ENCODE data around the gene FBLN5. TPM values are rescaled to one million over a fixed set of nuclear protein-coding genes. Genes with fewer than 3 reads are reported as not detected.

The FBLN5 gene
- total and polyA plus RNA-seq, 9 donors: 39.2 to 353 (median 137) TPM

DNA sequence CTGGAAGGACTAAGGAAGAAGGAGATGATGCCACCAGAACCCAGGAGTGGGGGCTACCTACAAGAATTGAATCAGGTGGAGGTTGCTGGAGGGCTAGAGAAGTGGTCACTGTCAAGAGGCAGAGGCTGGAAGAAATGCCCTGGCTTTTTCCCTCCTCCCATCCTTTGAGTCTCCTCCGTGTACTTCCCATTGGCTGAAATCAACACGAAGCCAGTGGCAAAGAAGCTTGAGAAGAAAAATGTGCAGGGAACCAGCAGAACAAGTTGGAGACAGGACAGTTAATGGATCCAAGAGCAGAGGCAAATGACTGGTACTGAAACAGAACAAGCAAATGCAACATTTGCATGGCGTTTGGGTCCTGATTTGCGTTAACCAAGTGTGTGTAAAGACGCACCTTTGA lies 9.1 kb upstream of the FBLN5 start:
- no peak overlapping the region for H3K27ac ChIP-seq
- peaks cover 4% of the 10 kb centered on the region for H3K4me1 ChIP-seq (ENCODE audit: insufficient read depth)
- no peaks in the 10 kb centered on the region for H3K27me3 ChIP-seq
- intact Hi-C loops (cut with DNase I): no loop called here
- no peak for TF ChIP-seq POLR2A (IDR thresholded peaks at IDR 0.05)
- no peaks in the 10 kb centered on the region for H3K9me3 ChIP-seq
- H3K4me3 ChIP-seq: no peak overlapping the region
- DNase-seq: no peak
- WGBS, 3 donors: 68 to 92% (median 87%) methylated on average over 5 of the region's 5 CpGs
- no peaks in the 10 kb centered on the region for H3K36me3 ChIP-seq

DNA sequence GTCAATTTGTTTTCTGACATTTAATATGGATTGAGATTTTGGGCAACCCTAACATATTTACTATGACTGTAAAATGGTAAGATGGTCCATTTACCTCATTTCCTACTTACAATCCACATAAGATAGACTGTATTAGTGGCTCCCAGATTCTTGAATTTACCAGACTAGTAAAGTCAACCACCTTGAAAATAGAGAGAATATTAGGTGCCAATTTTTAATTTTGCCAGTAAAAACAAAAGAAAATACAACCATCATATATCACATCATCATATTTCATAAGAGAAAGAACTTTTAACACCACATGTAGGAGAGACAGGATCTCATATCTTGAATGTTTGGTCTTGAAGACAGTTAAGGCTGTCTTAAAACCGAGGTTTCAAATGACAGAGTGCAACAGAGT lies 7.7 kb upstream of the FBLN5 start:
- 49 to 53% (median 50%) methylated on average over 1 of the region's 1 CpG for WGBS, 3 donors
- intact Hi-C loops (cut with DNase I): no loop called here
- H3K27me3 ChIP-seq: no peaks in the 10 kb centered on the region
- H3K36me3 ChIP-seq: no peaks in the 10 kb centered on the region
- TF ChIP-seq, protein P1, sequence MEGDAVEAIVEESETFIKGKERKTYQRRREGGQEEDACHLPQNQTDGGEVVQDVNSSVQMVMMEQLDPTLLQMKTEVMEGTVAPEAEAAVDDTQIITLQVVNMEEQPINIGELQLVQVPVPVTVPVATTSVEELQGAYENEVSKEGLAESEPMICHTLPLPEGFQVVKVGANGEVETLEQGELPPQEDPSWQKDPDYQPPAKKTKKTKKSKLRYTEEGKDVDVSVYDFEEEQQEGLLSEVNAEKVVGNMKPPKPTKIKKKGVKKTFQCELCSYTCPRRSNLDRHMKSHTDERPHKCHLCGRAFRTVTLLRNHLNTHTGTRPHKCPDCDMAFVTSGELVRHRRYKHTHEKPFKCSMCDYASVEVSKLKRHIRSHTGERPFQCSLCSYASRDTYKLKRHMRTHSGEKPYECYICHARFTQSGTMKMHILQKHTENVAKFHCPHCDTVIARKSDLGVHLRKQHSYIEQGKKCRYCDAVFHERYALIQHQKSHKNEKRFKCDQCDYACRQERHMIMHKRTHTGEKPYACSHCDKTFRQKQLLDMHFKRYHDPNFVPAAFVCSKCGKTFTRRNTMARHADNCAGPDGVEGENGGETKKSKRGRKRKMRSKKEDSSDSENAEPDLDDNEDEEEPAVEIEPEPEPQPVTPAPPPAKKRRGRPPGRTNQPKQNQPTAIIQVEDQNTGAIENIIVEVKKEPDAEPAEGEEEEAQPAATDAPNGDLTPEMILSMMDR (IDR thresholded peaks at IDR 0.05): no peak
- TF ChIP-seq POLR2A (IDR thresholded peaks at IDR 0.05) (no peak), EP300 (IDR thresholded peaks at IDR 0.05) (no peak)
- DNase-seq: no peak
- H3K27ac ChIP-seq: no peak overlapping the region
- peaks cover 4% of the 10 kb centered on the region for H3K4me1 ChIP-seq (ENCODE audit: insufficient read depth)
- no peak overlapping the region for H3K4me3 ChIP-seq
- H3K9me3 ChIP-seq: no peaks in the 10 kb centered on the region

DNA sequence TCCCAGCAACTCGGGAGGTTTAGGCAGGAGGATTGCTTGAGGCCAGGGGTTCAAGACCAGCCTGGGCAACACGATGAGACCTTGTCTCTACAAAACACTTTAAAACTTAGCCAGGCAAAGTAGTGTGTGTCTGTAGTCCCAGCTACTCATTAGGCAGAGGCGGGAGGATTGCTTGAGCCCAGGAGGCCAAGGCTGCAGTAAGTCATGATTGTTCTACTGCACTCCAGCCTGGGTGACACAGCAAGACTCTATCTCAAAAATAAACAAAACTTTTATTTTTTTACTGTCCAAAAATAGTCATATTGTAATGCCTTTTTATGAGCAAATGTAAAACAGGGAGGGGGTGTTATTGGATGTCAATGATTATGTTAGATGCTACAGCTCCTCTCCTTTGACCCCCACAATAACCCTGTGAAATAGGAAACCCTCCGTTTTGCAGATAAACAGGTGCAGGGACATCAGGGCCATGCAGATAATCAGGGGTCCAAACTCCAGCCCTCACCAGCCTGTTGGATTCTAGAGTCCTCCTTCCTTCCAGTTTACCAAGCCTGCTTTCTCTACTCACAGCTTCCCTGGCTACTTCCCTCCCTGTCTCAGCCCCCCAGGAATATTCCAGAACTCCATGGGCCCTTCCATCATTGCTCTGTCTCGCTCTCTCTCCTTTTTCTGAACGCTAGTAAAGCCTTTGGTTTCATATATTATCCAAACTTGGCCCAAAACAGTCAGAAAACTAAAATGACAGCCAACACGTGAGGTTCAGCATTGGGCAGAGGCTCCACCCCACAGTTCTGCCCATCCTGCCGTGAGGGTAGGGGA lies 5.9 kb upstream of the FBLN5 start:
- no peak overlapping the region for H3K27ac ChIP-seq
- no peaks in the 10 kb centered on the region for H3K9me3 ChIP-seq
- H3K36me3 ChIP-seq: no peaks in the 10 kb centered on the region
- H3K4me1 ChIP-seq (ENCODE audit: insufficient read depth): peaks cover 4% of the 10 kb centered on the region
- no peak overlapping the region for H3K4me3 ChIP-seq
- intact Hi-C loops (cut with DNase I): no loop called here
- H3K27me3 ChIP-seq: no peaks in the 10 kb centered on the region
- peak in 2 of 5 donors; percentile 37 to 53 for DNase-seq
- TF ChIP-seq POLR2A (IDR thresholded peaks at IDR 0.05) (no peak), EP300 (IDR thresholded peaks at IDR 0.05) (no peak)
- TF ChIP-seq, protein P1 (IDR thresholded peaks at IDR 0.05): no peak
- WGBS, 3 donors: 48 to 54% (median 49%) methylated on average over 8 of the region's 8 CpGs

DNA sequence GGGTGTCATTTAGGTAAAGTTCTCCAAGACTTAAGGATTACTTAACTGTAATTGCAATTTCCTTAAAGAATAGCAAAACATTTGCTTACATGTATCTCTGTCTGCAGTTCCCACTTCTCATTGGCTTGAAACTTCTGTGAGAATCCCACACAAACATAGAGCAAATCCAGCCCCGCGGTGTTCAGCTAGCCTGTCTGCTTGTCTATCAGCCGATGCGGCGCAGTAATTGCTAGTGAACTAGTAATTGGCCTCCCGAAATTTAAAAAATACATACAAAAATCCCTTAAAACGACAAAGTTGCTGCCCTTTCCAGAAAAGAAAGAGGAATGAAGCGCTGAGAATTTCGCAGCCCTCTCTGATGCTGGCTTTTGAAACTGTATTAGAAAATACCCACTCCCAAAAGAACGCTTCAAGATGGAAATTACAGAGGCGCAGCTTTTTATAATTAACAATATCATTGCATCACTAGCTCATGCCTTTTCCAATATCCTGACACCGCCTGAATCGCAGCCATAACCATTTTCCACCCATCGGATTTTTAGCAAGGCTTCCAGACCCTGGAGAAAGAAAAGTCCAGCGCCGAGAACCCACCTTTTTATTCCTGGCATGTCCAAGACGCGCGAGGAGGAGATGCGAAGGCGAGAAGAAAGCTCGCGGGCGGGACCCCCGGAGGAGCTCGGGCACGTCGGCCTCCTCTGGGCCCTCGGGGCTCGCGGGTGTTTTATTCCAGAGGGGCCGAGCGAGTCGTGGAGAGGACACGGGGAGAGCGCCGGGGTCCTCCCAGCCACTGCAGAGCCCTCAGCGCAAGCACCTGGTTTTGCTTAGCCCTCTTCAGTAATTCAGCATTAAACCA lies 646 bp downstream of the FBLN5 start:
- no peaks in the 10 kb centered on the region for H3K27me3 ChIP-seq
- intact Hi-C loops (cut with DNase I): no loop called here
- H3K9me3 ChIP-seq: no peaks in the 10 kb centered on the region
- H3K4me3 ChIP-seq: peak overlapping the region; percentile 73
- DNase-seq: peak; percentile 33 to 69 (median 45)
- no peak for TF ChIP-seq POLR2A (IDR thresholded peaks at IDR 0.05)
- TF ChIP-seq EP300 (IDR thresholded peaks at IDR 0.05): no peak
- TF ChIP-seq, protein P1 (IDR thresholded peaks at IDR 0.05): no peak
- H3K27ac ChIP-seq: peak overlapping the region; percentile 59 to 61
- H3K36me3 ChIP-seq: no peaks in the 10 kb centered on the region
- H3K4me1 ChIP-seq (ENCODE audit: insufficient read depth): no peaks in the 10 kb centered on the region
- WGBS, 3 donors: 1 to 5% (median 2%) methylated on average over 38 of the region's 38 CpGs
